ENCODE results near the gene TRPV2.

- TF ChIP-seq POLR2A (IDR thresholded peaks at IDR 0.05): no peak
- no peak for TF ChIP-seq CTCF (IDR thresholded peaks at IDR 0.05)
These were observed 27.5 kb downstream of the TRPV2 start for GRCh38 chr17:16442594-16443510.
